Spleen (tissue), 11 donors: ENCODE results near the gene NPSR1. TPM values are rescaled to one million over a fixed set of nuclear protein-coding genes. Genes with fewer than 3 reads are reported as not detected.
"Not testable (repeated sequence)": the region's sequence is repeated elsewhere in the genome, so short reads cannot be mapped to it uniquely, and the experiment has no call there.

Experiments
- DNase-seq: peaks from one replicate; pipeline ENCODE4 v3.0.0-alpha.2; 2020
- H3K27ac ChIP-seq, 8 donors: fragments of 200-600 bp; sonication (generic) in 7 of 8; 1 replicate in 4 of 8; 2 replicates in 4 of 8; pipeline versions ENCODE4 v1.5.0 to v1.8.0; 2016 to 2021; ENCODE audit warnings: inconsistent platforms in 4 of 8, mild to moderate bottlenecking in 4 of 8, moderate library complexity in 1 of 8
- H3K27me3 ChIP-seq, 7 donors: fragments of 200-600 bp; sonication (generic) in 6 of 7; replicated peaks in 1 of 7; 1 replicate in 4 of 7; 2 replicates in 3 of 7; pipeline versions ENCODE4 v1.5.0 to v1.8.0; 2016 to 2021; ENCODE audit warnings: inconsistent platforms in 3 of 7, mild to moderate bottlenecking in 1 of 7
- H3K36me3 ChIP-seq, 6 donors: fragments of 200-600 bp; sonication (generic) in 5 of 6; 1 replicate in 4 of 6; 2 replicates in 2 of 6; pipeline versions ENCODE4 v1.5.0 to v1.8.0; 2016 to 2021; ENCODE audit warnings: inconsistent platforms in 2 of 6
- H3K4me1 ChIP-seq, 6 donors: fragments of 200-600 bp; sonication (generic) in 5 of 6; 1 replicate in 3 of 6; 2 replicates in 3 of 6; pipeline versions ENCODE4 v1.5.0 to v1.8.0; 2016 to 2021; ENCODE audit warnings: inconsistent platforms in 3 of 6
- H3K4me3 ChIP-seq, 8 donors: fragments of 200-600 bp; sonication (generic) in 7 of 8; 1 replicate in 4 of 8; 2 replicates in 4 of 8; pipeline versions ENCODE4 v1.5.0 to v1.8.0; 2016 to 2021; ENCODE audit warnings: inconsistent platforms in 4 of 8, mild to moderate bottlenecking in 4 of 8, moderate library complexity in 2 of 8
- H3K9me3 ChIP-seq, 8 donors: fragments of 200-600 bp; sonication (generic) in 7 of 8; 1 replicate in 4 of 8; 2 replicates in 4 of 8; pipeline versions ENCODE4 v1.5.0 to v1.8.0; 2016 to 2021; ENCODE audit warnings: inconsistent platforms in 4 of 8
- POLR2A ChIP-seq, 3 donors: fragments of 450-650 bp; IDR thresholded peaks; one replicate each; pipeline ENCODE4 v1.5.1; 2017; ENCODE audit warnings: antibody characterized with exemption in 3 of 3, mild to moderate bottlenecking in 1 of 3
- POLR2AphosphoS5 ChIP-seq, 3 donors: sonication (generic); formaldehyde crosslinking; IDR thresholded peaks; one replicate each; pipeline ENCODE4 v1.5.1; 2017; ENCODE audit warnings: antibody characterized with exemption in 3 of 3
- WGBS, 5 donors: extraction: QIAGEN DNeasy Blood & Tissue Kit in 3 of 5; methylation state at CpG; one replicate each; pipeline versions ENCODE4 v1.1.5 to v1.1.7; 2013 to 2018; 5-methylcytosine and 5-hydroxymethylcytosine counted together
- intact Hi-C: fragments of 100-400 bp; cut with DNase I; formaldehyde crosslinking; loops from one replicate; pipeline ENCODE4 v1.15.0; 2023; ENCODE audit warnings: low total_unique reads
- polyA plus RNA-seq, 3 donors: library from polyadenylated mRNA; stranded (reverse); fragments of 200-250 nt; gene quantifications; one replicate each; pipeline ENCODE4 v1.2.1, GENCODE V29; 2013
- total RNA-seq, 7 donors: library from RNA; depleted of rRNA in 3 of 7; stranded (reverse); fragments of >200 nt in 3 of 7; fragmentation: NEBNext Ultra II Directional in 4 of 7; extraction: Animal tissue kit (Norgen Biotek cat#: 25700) in 4 of 7; gene quantifications; one replicate each; pipeline versions ENCODE4 v1.1.0 to v1.2.1, GENCODE V29; 2016 to 2021
- TF ChIP-seq, protein P1 (sequence below), 11 experiments: fragments of 200-600 bp in 7 of 11; fragments of 450-650 bp in 4 of 11; sonication (generic) in 4 of 11; IDR thresholded peaks in 8 of 11; conservative IDR thresholded peaks in 3 of 11; 1 replicate in 7 of 11; 2 replicates in 4 of 11; pipeline versions ENCODE4 v1.4.0 to v1.8.0; 2016 to 2021; ENCODE audit warnings: antibody characterized with exemption in 11 of 11, inconsistent platforms in 4 of 11, mild to moderate bottlenecking in 1 of 11
- donor health status: healthy with polysubstance abuse.
- donor health status: DM: no; HTN: no; CAD: no; lungs with moderate emphysema.
- donor health status: DM: no; HTN: no; CAD: no.
- donor health status: Bipolar disorder and iron deficiency.
- donor health status: healthy.
- donor health status: DM: no; HTN: no; CAD: no.
- donor health status: DM: yes; HTN: yes; CAD: no.

Gene NPSR1
- total and polyA plus RNA-seq, 10 donors: not detected

DNA sequence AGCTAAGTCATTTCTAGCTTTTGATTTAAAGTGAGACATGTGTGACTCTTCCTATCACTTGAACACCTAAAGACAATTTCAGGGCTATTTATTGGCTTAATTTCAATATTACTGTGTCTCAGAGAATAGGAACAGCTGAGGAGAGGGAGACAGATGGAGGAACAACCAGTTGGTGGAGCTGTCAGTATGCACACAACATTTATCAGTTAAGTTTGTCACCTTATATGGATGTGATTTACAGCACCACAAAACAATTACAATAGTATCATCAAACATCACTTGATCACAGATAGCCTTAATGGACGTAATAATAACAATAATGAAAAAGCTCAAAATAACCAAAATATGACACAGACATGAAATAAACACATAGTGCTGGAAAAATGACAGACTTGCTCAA, 129.6 kb downstream of the NPSR1 start:
- TF ChIP-seq POLR2A (IDR thresholded peaks at IDR 0.05) (no peak), POLR2AphosphoS5 (IDR thresholded peaks at IDR 0.05) (no peak)
- TF ChIP-seq, protein P1, sequence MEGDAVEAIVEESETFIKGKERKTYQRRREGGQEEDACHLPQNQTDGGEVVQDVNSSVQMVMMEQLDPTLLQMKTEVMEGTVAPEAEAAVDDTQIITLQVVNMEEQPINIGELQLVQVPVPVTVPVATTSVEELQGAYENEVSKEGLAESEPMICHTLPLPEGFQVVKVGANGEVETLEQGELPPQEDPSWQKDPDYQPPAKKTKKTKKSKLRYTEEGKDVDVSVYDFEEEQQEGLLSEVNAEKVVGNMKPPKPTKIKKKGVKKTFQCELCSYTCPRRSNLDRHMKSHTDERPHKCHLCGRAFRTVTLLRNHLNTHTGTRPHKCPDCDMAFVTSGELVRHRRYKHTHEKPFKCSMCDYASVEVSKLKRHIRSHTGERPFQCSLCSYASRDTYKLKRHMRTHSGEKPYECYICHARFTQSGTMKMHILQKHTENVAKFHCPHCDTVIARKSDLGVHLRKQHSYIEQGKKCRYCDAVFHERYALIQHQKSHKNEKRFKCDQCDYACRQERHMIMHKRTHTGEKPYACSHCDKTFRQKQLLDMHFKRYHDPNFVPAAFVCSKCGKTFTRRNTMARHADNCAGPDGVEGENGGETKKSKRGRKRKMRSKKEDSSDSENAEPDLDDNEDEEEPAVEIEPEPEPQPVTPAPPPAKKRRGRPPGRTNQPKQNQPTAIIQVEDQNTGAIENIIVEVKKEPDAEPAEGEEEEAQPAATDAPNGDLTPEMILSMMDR (IDR thresholded peaks at IDR 0.05 in 8 of 11, conservative IDR thresholded peaks at IDR 0.05 in 3 of 11): no peak
- Histone ChIP-seq H3K36me3 (no peaks in the 10 kb centered on the region), H3K27ac (no peak overlapping the region), H3K9me3 (peaks cover 0 to 23% (median 14%) of the 10 kb centered on the region in 8 donors), H3K4me3 (no peak overlapping the region), H3K27me3 (no peaks in the 10 kb centered on the region), H3K4me1 (no peaks in the 10 kb centered on the region)
- 62 to 75% (median 67%) methylated on average over 1 of the region's 1 CpG for WGBS, 5 donors
- DNase-seq: no peak
- intact Hi-C loops: no loop called here

DNA sequence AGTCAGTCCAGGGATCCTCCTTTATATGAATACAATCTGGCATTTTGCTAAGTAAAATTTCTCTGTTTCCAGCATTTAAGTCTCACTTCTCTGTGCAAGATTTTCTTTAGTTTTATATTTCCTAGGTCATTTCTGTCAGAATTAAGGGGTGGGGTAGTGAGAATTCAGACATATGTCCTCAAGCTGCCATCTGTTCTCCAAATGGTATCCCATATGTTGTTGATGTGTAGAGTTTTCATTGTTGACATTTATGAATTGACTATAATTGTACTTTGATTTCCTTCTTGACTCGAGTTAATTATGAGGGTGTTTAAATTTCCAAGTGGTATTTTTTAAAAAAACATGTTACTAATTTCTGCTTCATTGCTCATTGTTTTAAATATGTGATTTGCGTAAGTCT, 148.8 kb downstream of the NPSR1 start:
- Histone ChIP-seq H3K27me3 (peaks cover 0 to 9% (median 0%) of the 10 kb centered on the region in 7 donors), H3K27ac (no peak overlapping the region), H3K36me3 (no peaks in the 10 kb centered on the region), H3K9me3 (peaks cover 0 to 18% (median 4%) of the 10 kb centered on the region in 8 donors), H3K4me1 (no peaks in the 10 kb centered on the region), H3K4me3 (no peak overlapping the region)
- no peak for DNase-seq
- WGBS, 5 donors: 70 to 78% (median 77%) methylated on average over 2 of the region's 2 CpGs
- TF ChIP-seq POLR2A (IDR thresholded peaks at IDR 0.05) (no peak), POLR2AphosphoS5 (IDR thresholded peaks at IDR 0.05) (no peak)
- TF ChIP-seq, protein P1 (IDR thresholded peaks at IDR 0.05 in 8 of 11, conservative IDR thresholded peaks at IDR 0.05 in 3 of 11): no peak
- intact Hi-C loops: no loop called here

DNA sequence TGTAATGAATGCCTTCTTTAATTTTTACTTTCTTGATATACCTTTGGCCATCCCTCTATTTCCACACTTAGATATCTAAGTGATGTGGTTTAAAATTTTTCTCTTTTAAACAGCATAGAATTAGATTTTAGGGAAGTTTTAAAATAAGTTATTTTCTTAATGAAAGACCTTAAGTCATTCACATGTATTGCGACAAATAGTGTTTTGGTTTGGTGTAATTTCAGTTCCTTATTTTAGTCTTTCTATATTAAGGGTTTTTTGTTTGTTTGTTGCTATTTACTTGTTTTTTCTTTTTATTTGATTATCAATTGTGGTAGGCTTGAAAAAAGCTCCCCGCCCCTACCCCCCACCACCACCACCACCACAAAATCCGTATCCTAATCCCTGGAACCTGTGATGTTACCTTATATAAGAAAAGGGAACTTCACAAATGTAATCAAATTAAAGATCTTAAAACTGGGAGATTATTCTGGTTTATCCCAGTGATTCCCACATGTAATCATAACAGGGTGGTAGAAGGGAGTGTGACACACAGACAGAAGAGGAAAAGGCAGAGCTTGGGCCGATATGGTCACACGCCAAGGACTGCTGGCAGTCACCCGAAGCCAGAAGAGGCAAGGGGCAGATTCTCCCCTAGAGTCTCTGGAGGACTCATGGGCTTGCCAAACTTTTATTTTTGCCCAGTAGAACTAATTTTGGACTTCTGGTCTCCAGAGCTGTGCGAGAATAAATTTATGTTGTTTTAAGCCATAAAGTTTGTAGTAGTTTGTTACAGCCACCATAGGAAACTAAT, 149.7 kb downstream of the NPSR1 start:
- no peak overlapping the region for H3K27ac ChIP-seq
- intact Hi-C loops: no loop called here
- no peak for DNase-seq
- 79 to 90% (median 83%) methylated on average over 7 of the region's 7 CpGs for WGBS, 5 donors
- H3K27me3 ChIP-seq: peaks cover 0 to 9% (median 0%) of the 10 kb centered on the region in 7 donors
- no peaks in the 10 kb centered on the region for H3K36me3 ChIP-seq
- H3K4me3 ChIP-seq: no peak overlapping the region
- no peaks in the 10 kb centered on the region for H3K4me1 ChIP-seq
- peaks cover 0 to 12% (median 2%) of the 10 kb centered on the region in 8 donors for H3K9me3 ChIP-seq
- TF ChIP-seq POLR2AphosphoS5 (IDR thresholded peaks at IDR 0.05): no peak
- no peak for TF ChIP-seq POLR2A (IDR thresholded peaks at IDR 0.05)
- TF ChIP-seq, protein P1 (IDR thresholded peaks at IDR 0.05 in 8 of 11, conservative IDR thresholded peaks at IDR 0.05 in 3 of 11): no peak

DNA sequence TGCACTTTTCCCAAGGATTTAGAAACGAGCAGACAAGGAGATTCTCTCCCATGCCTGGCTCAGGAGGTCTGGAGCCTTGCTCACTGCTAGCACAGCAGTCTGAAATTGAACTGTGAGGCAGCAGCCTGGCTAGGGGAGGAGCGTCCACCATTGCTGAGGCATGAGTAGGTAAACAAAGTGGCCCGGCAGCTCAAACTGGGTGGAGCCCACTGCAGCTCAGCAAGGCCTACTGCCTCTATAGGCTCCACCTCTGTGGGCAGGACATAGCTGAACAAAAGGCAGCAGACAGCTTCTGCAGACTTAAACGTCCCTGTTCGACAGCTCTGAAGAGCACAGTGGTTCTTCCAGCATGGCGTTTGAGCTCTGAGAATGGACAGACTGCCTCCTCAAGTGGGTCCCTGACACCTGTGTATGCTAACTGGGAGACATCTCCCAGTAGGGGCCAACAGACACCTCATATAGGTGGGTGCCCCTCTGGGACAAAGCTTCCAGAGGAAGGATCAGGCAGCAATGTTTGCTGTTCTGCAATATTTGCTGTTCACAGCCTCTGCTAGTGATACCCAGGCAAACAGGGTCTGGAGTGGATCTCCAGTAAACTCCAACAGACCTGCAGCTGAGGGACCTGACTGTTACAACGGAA, 156.3 kb downstream of the NPSR1 start:
- H3K4me3 ChIP-seq, DNase-seq, H3K4me1 ChIP-seq, H3K36me3 ChIP-seq, intact Hi-C loops, H3K27me3 ChIP-seq, H3K27ac ChIP-seq: not testable (repeated sequence)
- 70 to 79% (median 77%) methylated on average over 7 of the region's 7 CpGs for WGBS, 5 donors
- H3K9me3 ChIP-seq: peaks cover 0 to 12% (median 2%) of the 10 kb centered on the region in 8 donors
